DOHH2 (cell line): ENCODE results near the gene RAD51B.

Experiments used
- EZH2phosphoT487 ChIP-seq: fragments of 200-600 bp; sonication (generic); IDR thresholded peaks from 2 replicates; pipeline ENCODE4 v1.6.1; 2017; ENCODE audit warnings: borderline replicate concordance, mild to moderate bottlenecking, antibody characterized with exemption, low read length, moderate library complexity, mixed read lengths
- TF ChIP-seq, protein P1 (sequence below): fragments of 200-600 bp; sonication (generic); IDR thresholded peaks from one replicate; pipeline ENCODE4 v1.5.1; 2014; ENCODE audit warnings: antibody characterized with exemption, mild to moderate bottlenecking, low read depth, low read length; ENCODE audit not compliant: poor library complexity, severe bottlenecking

DNA sequence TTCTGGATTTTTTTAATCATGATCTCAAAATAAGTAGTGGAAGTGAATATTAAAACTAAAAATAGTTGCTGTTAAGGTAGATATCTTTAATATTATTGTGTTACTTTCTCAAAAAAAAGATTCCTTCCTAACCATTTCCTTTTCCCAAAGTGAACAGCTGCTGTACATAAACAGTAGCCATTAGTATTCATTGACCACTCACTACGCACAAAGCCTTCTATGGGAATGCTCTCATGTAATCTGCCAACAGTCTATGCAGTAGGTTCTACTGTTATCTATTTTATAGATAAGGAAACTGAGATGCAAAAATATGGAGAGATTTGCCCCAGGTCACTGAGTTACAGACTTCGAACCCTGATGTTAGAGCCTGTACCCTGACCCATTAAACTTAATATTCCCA lies 941.2 kb downstream of the RAD51B start:
- TF ChIP-seq, protein P1, sequence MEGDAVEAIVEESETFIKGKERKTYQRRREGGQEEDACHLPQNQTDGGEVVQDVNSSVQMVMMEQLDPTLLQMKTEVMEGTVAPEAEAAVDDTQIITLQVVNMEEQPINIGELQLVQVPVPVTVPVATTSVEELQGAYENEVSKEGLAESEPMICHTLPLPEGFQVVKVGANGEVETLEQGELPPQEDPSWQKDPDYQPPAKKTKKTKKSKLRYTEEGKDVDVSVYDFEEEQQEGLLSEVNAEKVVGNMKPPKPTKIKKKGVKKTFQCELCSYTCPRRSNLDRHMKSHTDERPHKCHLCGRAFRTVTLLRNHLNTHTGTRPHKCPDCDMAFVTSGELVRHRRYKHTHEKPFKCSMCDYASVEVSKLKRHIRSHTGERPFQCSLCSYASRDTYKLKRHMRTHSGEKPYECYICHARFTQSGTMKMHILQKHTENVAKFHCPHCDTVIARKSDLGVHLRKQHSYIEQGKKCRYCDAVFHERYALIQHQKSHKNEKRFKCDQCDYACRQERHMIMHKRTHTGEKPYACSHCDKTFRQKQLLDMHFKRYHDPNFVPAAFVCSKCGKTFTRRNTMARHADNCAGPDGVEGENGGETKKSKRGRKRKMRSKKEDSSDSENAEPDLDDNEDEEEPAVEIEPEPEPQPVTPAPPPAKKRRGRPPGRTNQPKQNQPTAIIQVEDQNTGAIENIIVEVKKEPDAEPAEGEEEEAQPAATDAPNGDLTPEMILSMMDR, result no peak
- TF ChIP-seq EZH2phosphoT487, result no peak
